Measurements from ENCODE around the gene XRCC4.
"Not testable (repeated sequence)": the region's sequence is repeated elsewhere in the genome, so short reads cannot be mapped to it uniquely, and the experiment has no call there.

Gene XRCC4

GRCh38 chr5:83256091-83256780, 178.9 kb downstream of the XRCC4 start:
- FAIRE-seq (no peak), DNase-seq (ENCODE audit: insufficient read length, low spot score) (no peak)
- TF ChIP-seq PAX5 (IDR thresholded peaks at IDR 0.05; ENCODE audit: insufficient read depth, low read length, severe bottlenecking) (no peak), POLR2A (IDR thresholded peaks at IDR 0.05; ENCODE audit: low read depth, low read length) (no peak), POU2F2 (IDR thresholded peaks at IDR 0.05; ENCODE audit: low read depth, low read length) (no peak), SPI1 (IDR thresholded peaks at IDR 0.05; ENCODE audit: low read depth, low read length) (no peak), POLR2AphosphoS5 (IDR thresholded peaks at IDR 0.05; ENCODE audit: low read depth, low read length) (no peak), TAF1 (IDR thresholded peaks at IDR 0.05; ENCODE audit: low read depth, low read length) (no peak)

- DNase-seq (ENCODE audit: insufficient read length, low spot score); FAIRE-seq: not testable (repeated sequence)
Measured at GRCh38 chr5:83257684-83258083, 180.3 kb downstream of the XRCC4 start.

- no peak for DNase-seq (ENCODE audit: insufficient read length, low spot score)
- TF ChIP-seq SPI1 (IDR thresholded peaks at IDR 0.05; ENCODE audit: low read depth, low read length) (no peak), POLR2AphosphoS5 (IDR thresholded peaks at IDR 0.05; ENCODE audit: low read depth, low read length) (no peak), POLR2A (IDR thresholded peaks at IDR 0.05; ENCODE audit: low read depth, low read length) (no peak), TAF1 (IDR thresholded peaks at IDR 0.05; ENCODE audit: low read depth, low read length) (no peak)
- FAIRE-seq = no peak
Measured at GRCh38 chr5:83265318-83265717, 188.0 kb downstream of the XRCC4 start.

- no peak for FAIRE-seq
- TF ChIP-seq SPI1 (IDR thresholded peaks at IDR 0.05; ENCODE audit: low read depth, low read length) = no peak
- no peak for TF ChIP-seq POLR2A (IDR thresholded peaks at IDR 0.05; ENCODE audit: low read depth, low read length)
- TF ChIP-seq PAX5 (IDR thresholded peaks at IDR 0.05; ENCODE audit: insufficient read depth, low read length, severe bottlenecking) = no peak
- TF ChIP-seq POLR2AphosphoS5 (IDR thresholded peaks at IDR 0.05; ENCODE audit: low read depth, low read length) = no peak
- TF ChIP-seq POU2F2 (IDR thresholded peaks at IDR 0.05; ENCODE audit: low read depth, low read length) = no peak
- no peak for TF ChIP-seq TAF1 (IDR thresholded peaks at IDR 0.05; ENCODE audit: low read depth, low read length)
- DNase-seq (ENCODE audit: insufficient read length, low spot score) = no peak
Measured at GRCh38 chr5:83270311-83270710, 193.0 kb downstream of the XRCC4 start.

GRCh38 chr5:83277154-83277553, 199.8 kb downstream of the XRCC4 start:
- TF ChIP-seq SPI1 (IDR thresholded peaks at IDR 0.05; ENCODE audit: low read depth, low read length) (no peak), POLR2A (IDR thresholded peaks at IDR 0.05; ENCODE audit: low read depth, low read length) (no peak), PAX5 (IDR thresholded peaks at IDR 0.05; ENCODE audit: insufficient read depth, low read length, severe bottlenecking) (no peak), POLR2AphosphoS5 (IDR thresholded peaks at IDR 0.05; ENCODE audit: low read depth, low read length) (no peak), POU2F2 (IDR thresholded peaks at IDR 0.05; ENCODE audit: low read depth, low read length) (no peak), TAF1 (IDR thresholded peaks at IDR 0.05; ENCODE audit: low read depth, low read length) (no peak)
- FAIRE-seq (no peak), DNase-seq (ENCODE audit: insufficient read length, low spot score) (no peak)

GRCh38 chr5:83277953-83278352, 200.6 kb downstream of the XRCC4 start:
- no peak for DNase-seq (ENCODE audit: insufficient read length, low spot score)
- no peak for TF ChIP-seq SPI1 (IDR thresholded peaks at IDR 0.05; ENCODE audit: low read depth, low read length)
- TF ChIP-seq POU2F2 (IDR thresholded peaks at IDR 0.05; ENCODE audit: low read depth, low read length) = no peak
- no peak for TF ChIP-seq TAF1 (IDR thresholded peaks at IDR 0.05; ENCODE audit: low read depth, low read length)
- no peak for TF ChIP-seq POLR2A (IDR thresholded peaks at IDR 0.05; ENCODE audit: low read depth, low read length)
- TF ChIP-seq POLR2AphosphoS5 (IDR thresholded peaks at IDR 0.05; ENCODE audit: low read depth, low read length) = no peak
- TF ChIP-seq PAX5 (IDR thresholded peaks at IDR 0.05; ENCODE audit: insufficient read depth, low read length, severe bottlenecking) = no peak
- no peak for FAIRE-seq

- no peak for FAIRE-seq
- no peak for DNase-seq (ENCODE audit: insufficient read length, low spot score)
- TF ChIP-seq POLR2A (IDR thresholded peaks at IDR 0.05; ENCODE audit: low read depth, low read length) (no peak), POLR2AphosphoS5 (IDR thresholded peaks at IDR 0.05; ENCODE audit: low read depth, low read length) (no peak), SPI1 (IDR thresholded peaks at IDR 0.05; ENCODE audit: low read depth, low read length) (no peak), PAX5 (IDR thresholded peaks at IDR 0.05; ENCODE audit: insufficient read depth, low read length, severe bottlenecking) (no peak), POU2F2 (IDR thresholded peaks at IDR 0.05; ENCODE audit: low read depth, low read length) (no peak), TAF1 (IDR thresholded peaks at IDR 0.05; ENCODE audit: low read depth, low read length) (no peak)
Measured at GRCh38 chr5:83281176-83281575, 203.8 kb downstream of the XRCC4 start.

GRCh38 chr5:83281658-83282057, 204.3 kb downstream of the XRCC4 start:
- TF ChIP-seq POLR2A (IDR thresholded peaks at IDR 0.05; ENCODE audit: low read depth, low read length) (no peak), SPI1 (IDR thresholded peaks at IDR 0.05; ENCODE audit: low read depth, low read length) (no peak), POU2F2 (IDR thresholded peaks at IDR 0.05; ENCODE audit: low read depth, low read length) (no peak), POLR2AphosphoS5 (IDR thresholded peaks at IDR 0.05; ENCODE audit: low read depth, low read length) (no peak), TAF1 (IDR thresholded peaks at IDR 0.05; ENCODE audit: low read depth, low read length) (no peak), PAX5 (IDR thresholded peaks at IDR 0.05; ENCODE audit: insufficient read depth, low read length, severe bottlenecking) (no peak)
- FAIRE-seq (no peak), DNase-seq (ENCODE audit: insufficient read length, low spot score) (no peak)

- no peak for TF ChIP-seq TAF1 (IDR thresholded peaks at IDR 0.05; ENCODE audit: low read depth, low read length)
- no peak for TF ChIP-seq POLR2AphosphoS5 (IDR thresholded peaks at IDR 0.05; ENCODE audit: low read depth, low read length)
- no peak for TF ChIP-seq POU2F2 (IDR thresholded peaks at IDR 0.05; ENCODE audit: low read depth, low read length)
- TF ChIP-seq SPI1 (IDR thresholded peaks at IDR 0.05; ENCODE audit: low read depth, low read length) = no peak
- TF ChIP-seq PAX5 (IDR thresholded peaks at IDR 0.05; ENCODE audit: insufficient read depth, low read length, severe bottlenecking) = no peak
- no peak for TF ChIP-seq POLR2A (IDR thresholded peaks at IDR 0.05; ENCODE audit: low read depth, low read length)
- DNase-seq (ENCODE audit: insufficient read length, low spot score) (no peak), FAIRE-seq (no peak)
Measured at GRCh38 chr5:83283761-83284160, 206.4 kb downstream of the XRCC4 start.

All from GM12891 (cell line).